Aorta (tissue), 5 donors: ENCODE data around the gene DSCAM. TPM values are rescaled to one million over a fixed set of nuclear protein-coding genes. Genes with fewer than 3 reads are reported as not detected.

Source experiments
- ATAC-seq: fragments of 200-7000 bp; cut with Tn5 transposase; one replicate; pipeline ENCODE4 v1.9.1; 2022; ENCODE audit warnings: moderate library complexity; ENCODE audit not compliant: low FRiP score
- DNase-seq, 2 donors: peaks; one replicate each; pipeline ENCODE4 v3.0.0-alpha.2; 2020
- H3K27ac ChIP-seq, 2 donors: one replicate each; pipeline ENCODE4 v1.5.1; 2013; ENCODE audit warnings: low read length in 2 of 2, mild to moderate bottlenecking in 2 of 2, moderate library complexity in 2 of 2, control low read depth in 1 of 2, inconsistent platforms in 1 of 2, low read depth in 1 of 2
- H3K27me3 ChIP-seq, 2 donors: one replicate each; pipeline ENCODE4 v1.6.1; 2013; ENCODE audit warnings: control low read depth in 1 of 2, low read length in 1 of 2, mild to moderate bottlenecking in 1 of 2, moderate library complexity in 1 of 2; ENCODE audit not compliant: insufficient read depth in 2 of 2, control insufficient read depth in 1 of 2
- H3K36me3 ChIP-seq, 2 donors: one replicate each; pipeline ENCODE4 v1.6.1; 2013; ENCODE audit warnings: control low read depth in 1 of 2, low read length in 1 of 2, mild to moderate bottlenecking in 1 of 2; ENCODE audit not compliant: insufficient read depth in 2 of 2, control insufficient read depth in 1 of 2
- H3K4me1 ChIP-seq, 2 donors: one replicate each; pipeline ENCODE4 v1.6.1; 2013; ENCODE audit warnings: low read length in 2 of 2, control low read depth in 1 of 2, mild to moderate bottlenecking in 1 of 2, moderate library complexity in 1 of 2; ENCODE audit not compliant: insufficient read depth in 2 of 2, control insufficient read depth in 1 of 2
- H3K4me3 ChIP-seq, 2 donors: one replicate each; pipeline ENCODE4 v1.5.1; 2013; ENCODE audit warnings: low read length in 2 of 2, control low read depth in 1 of 2, mild to moderate bottlenecking in 1 of 2
- H3K9me3 ChIP-seq: one replicate; pipeline ENCODE4 v1.6.1; 2013; ENCODE audit warnings: mild to moderate bottlenecking, low read length; ENCODE audit not compliant: control insufficient read depth
- WGBS, 2 donors: extraction: QIAGEN DNeasy Blood & Tissue Kit; methylation state at CpG; one replicate each; pipeline ENCODE4 v1.1.7; 2013; 5-methylcytosine and 5-hydroxymethylcytosine counted together
- intact Hi-C, 2 donors: fragments of 100-400 bp; cut with DNase I; formaldehyde crosslinking; loops; one replicate each; pipeline versions ENCODE4 v1.14.2 to v1.15.0; 2022
- polyA plus RNA-seq, 2 donors: library from polyadenylated mRNA; stranded (reverse); fragments of 200-250 nt; gene quantifications; one replicate each; pipeline ENCODE4 v1.2.3, GENCODE V29; 2013
- total RNA-seq, 2 donors: library from RNA; stranded (reverse); fragmentation: NEBNext Ultra II Directional; extraction: Animal tissue kit (Norgen Biotek cat#: 25700); gene quantifications; one replicate each; pipeline ENCODE4 v1.2.1, GENCODE V29; 2021
- donor health status: healthy with polysubstance abuse.
- donor health status: Bipolar disorder and iron deficiency.
- donor health status: DM: no; HTN: no; CAD: no.
- donor health status: DM: no; HTN: no; CAD: no.
- donor health status: DM: yes; HTN: yes; CAD: no.

DSCAM gene
- total and polyA plus RNA-seq, 4 donors: not detected

GRCh38 chr21:40128891-40129290 is 718.1 kb downstream of the DSCAM start:
- no peak for ATAC-seq
- H3K4me1 ChIP-seq: no peaks in the 10 kb centered on the region

GRCh38 chr21:40120940-40121575 is 725.9 kb downstream of the DSCAM start:
- Histone ChIP-seq H3K27ac (no peak overlapping the region), H3K9me3 (no peaks in the 10 kb centered on the region), H3K27me3 (no peaks in the 10 kb centered on the region), H3K4me1 (peaks cover 0 to 1% of the 10 kb centered on the region in 2 donors), H3K4me3 (no peak overlapping the region), H3K36me3 (no peaks in the 10 kb centered on the region)
- intact Hi-C loops: loop anchor here (1.0 to 5.0 kb wide), 3 partner anchors 254 to 334 kb away; partner anchors contain the start of gene PCP4 (in 2 of the 2)
- peak; percentile 48 for ATAC-seq
- no peak for DNase-seq
- WGBS, 2 donors: 19% methylated on average over 4 of the region's 4 CpGs

More at GRCh38 chr21:40128891-40129290, 718.1 kb downstream of the DSCAM start:
- Histone ChIP-seq H3K27me3 (peaks cover 0 to 1% of the 10 kb centered on the region in 2 donors), H3K4me3 (no peak overlapping the region), H3K27ac (no peak overlapping the region), H3K9me3 (peaks cover 6% of the 10 kb centered on the region), H3K36me3 (no peaks in the 10 kb centered on the region)
- 82 to 85% methylated on average over 5 of the region's 5 CpGs for WGBS, 2 donors
- intact Hi-C loops: no loop called here
- DNase-seq: no peak

GRCh38 chr21:40118527-40118926 is 728.4 kb downstream of the DSCAM start:
- no peak for ATAC-seq
- Histone ChIP-seq H3K36me3 (no peaks in the 10 kb centered on the region), H3K4me3 (no peak overlapping the region), H3K9me3 (no peaks in the 10 kb centered on the region), H3K27me3 (no peaks in the 10 kb centered on the region), H3K27ac (no peak overlapping the region), H3K4me1 (peaks cover 0 to 1% of the 10 kb centered on the region in 2 donors)
- intact Hi-C loops: loop anchor here in 1 of 2 donors (5.0 kb wide), 1 partner anchor 71 kb away; no protein-coding TSS in a partner anchor
- 91 to 93% methylated on average over 9 of the region's 9 CpGs for WGBS, 2 donors
- DNase-seq: no peak

- 78 to 80% methylated on average over 4 of the region's 4 CpGs for WGBS, 2 donors
- H3K4me3 ChIP-seq: no peak overlapping the region
- no peak for DNase-seq
- ATAC-seq: no peak
- H3K36me3 ChIP-seq: no peaks in the 10 kb centered on the region
- intact Hi-C loops: loop anchor here in 1 of 2 donors (5.0 kb wide), 1 partner anchor 70 kb away; no protein-coding TSS in a partner anchor
- peaks cover 0 to 1% of the 10 kb centered on the region in 2 donors for H3K4me1 ChIP-seq
- no peak overlapping the region for H3K27ac ChIP-seq
- H3K27me3 ChIP-seq: no peaks in the 10 kb centered on the region
- no peaks in the 10 kb centered on the region for H3K9me3 ChIP-seq
Measured at GRCh38 chr21:40117236-40117635, 729.7 kb downstream of the DSCAM start.

GRCh38 chr21:40115775-40116174 is 731.2 kb downstream of the DSCAM start:
- Histone ChIP-seq H3K4me3 (no peak overlapping the region), H3K27me3 (no peaks in the 10 kb centered on the region), H3K4me1 (peaks cover 0 to 1% of the 10 kb centered on the region in 2 donors), H3K36me3 (no peaks in the 10 kb centered on the region), H3K9me3 (no peaks in the 10 kb centered on the region), H3K27ac (no peak overlapping the region)
- DNase-seq (no peak), ATAC-seq (no peak)
- intact Hi-C loops: loop anchor here in 1 of 2 donors (5.0 kb wide), 1 partner anchor 68 kb away; no protein-coding TSS in a partner anchor

GRCh38 chr21:40102682-40103081 is 744.3 kb downstream of the DSCAM start:
- ATAC-seq (no peak), DNase-seq (no peak)
- Histone ChIP-seq H3K36me3 (no peaks in the 10 kb centered on the region), H3K27me3 (peaks cover 0 to 1% of the 10 kb centered on the region in 2 donors), H3K9me3 (no peaks in the 10 kb centered on the region), H3K4me1 (no peaks in the 10 kb centered on the region), H3K27ac (no peak overlapping the region), H3K4me3 (no peak overlapping the region)
- 71 to 76% methylated on average over 3 of the region's 3 CpGs for WGBS, 2 donors
- intact Hi-C loops: no loop called here

- no peak for ATAC-seq
- Histone ChIP-seq H3K4me3 (no peak overlapping the region), H3K36me3 (no peaks in the 10 kb centered on the region), H3K9me3 (no peaks in the 10 kb centered on the region), H3K4me1 (no peaks in the 10 kb centered on the region), H3K27me3 (peaks cover 0 to 1% of the 10 kb centered on the region in 2 donors), H3K27ac (no peak overlapping the region)
- WGBS, 2 donors: 82 to 83% methylated on average over 3 of the region's 3 CpGs
- no peak for DNase-seq
- intact Hi-C loops: no loop called here
Measured at GRCh38 chr21:40099809-40100208, 747.1 kb downstream of the DSCAM start.

- ATAC-seq (no peak), DNase-seq (no peak)
- no peaks in the 10 kb centered on the region for H3K4me1 ChIP-seq
- intact Hi-C loops: no loop called here
- no peak overlapping the region for H3K27ac ChIP-seq
- no peaks in the 10 kb centered on the region for H3K9me3 ChIP-seq
- no peaks in the 10 kb centered on the region for H3K27me3 ChIP-seq
- H3K4me3 ChIP-seq: no peak overlapping the region
- WGBS, 2 donors: 49 to 62% methylated on average over 3 of the region's 3 CpGs
- H3K36me3 ChIP-seq: no peaks in the 10 kb centered on the region
Measured at GRCh38 chr21:40095477-40095876, 751.5 kb downstream of the DSCAM start.

- 76 to 77% methylated on average over 3 of the region's 3 CpGs for WGBS, 2 donors
Measured at GRCh38 chr21:40080385-40080784, 766.6 kb downstream of the DSCAM start.

More at GRCh38 chr21:40080385-40080784, 766.6 kb downstream of the DSCAM start:
- DNase-seq (no peak), ATAC-seq (no peak)
- intact Hi-C loops: no loop called here
- Histone ChIP-seq H3K27me3 (no peaks in the 10 kb centered on the region), H3K9me3 (no peaks in the 10 kb centered on the region), H3K4me1 (no peaks in the 10 kb centered on the region), H3K4me3 (no peak overlapping the region), H3K27ac (no peak overlapping the region), H3K36me3 (no peaks in the 10 kb centered on the region)
